ENCODE results near the gene FFAR3. TPM values are rescaled to one million over a fixed set of nuclear protein-coding genes. Genes with fewer than 3 reads are reported as not detected.

The FFAR3 gene
- total RNA-seq, 1 donor = 0.73 TPM

GRCh38 chr19:35341006-35341405 is 17.3 kb upstream of the FFAR3 start:
- peaks cover 12% of the 10 kb centered on the region for H3K4me1 ChIP-seq (ENCODE audit: insufficient read depth, low read length)
- no peaks in the 10 kb centered on the region for H3K9me3 ChIP-seq (ENCODE audit: low read depth, low read length)
- no peaks in the 10 kb centered on the region for H3K27me3 ChIP-seq (ENCODE audit: insufficient read depth, low read length)
- no peak overlapping the region for H3K4me3 ChIP-seq (ENCODE audit: low read length)

- peaks cover 19% of the 10 kb centered on the region for H3K4me1 ChIP-seq (ENCODE audit: insufficient read depth, low read length)
- no peaks in the 10 kb centered on the region for H3K27me3 ChIP-seq (ENCODE audit: insufficient read depth, low read length)
- H3K9me3 ChIP-seq (ENCODE audit: low read depth, low read length) = no peaks in the 10 kb centered on the region
- no peak overlapping the region for H3K4me3 ChIP-seq (ENCODE audit: low read length)
These were observed 16.6 kb upstream of the FFAR3 start for GRCh38 chr19:35341565-35342225.

DNA sequence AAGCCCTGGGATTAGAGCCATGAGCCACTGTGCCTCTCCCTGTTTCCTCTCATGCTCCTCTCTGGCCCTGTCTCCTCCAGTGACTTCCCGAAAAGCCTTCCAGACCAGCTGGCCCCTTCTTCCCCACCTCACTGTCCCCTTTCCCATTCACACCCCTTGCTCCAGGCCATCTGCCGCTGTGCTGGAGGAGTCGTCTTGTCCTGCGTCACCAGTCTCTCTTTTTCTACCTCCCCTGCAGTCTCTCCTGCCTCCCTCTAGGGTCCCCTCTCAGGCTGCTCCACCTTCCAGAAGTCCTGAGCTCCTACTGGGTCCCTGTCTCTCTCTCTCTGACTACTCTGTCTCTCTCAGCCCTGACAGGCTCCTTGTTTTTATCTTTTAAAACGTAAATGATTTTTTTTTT is 15.8 kb upstream of the FFAR3 start:
- peaks cover 22% of the 10 kb centered on the region for H3K4me1 ChIP-seq (ENCODE audit: insufficient read depth, low read length)
- no peaks in the 10 kb centered on the region for H3K27me3 ChIP-seq (ENCODE audit: insufficient read depth, low read length)
- no peak overlapping the region for H3K4me3 ChIP-seq (ENCODE audit: low read length)
- no peaks in the 10 kb centered on the region for H3K9me3 ChIP-seq (ENCODE audit: low read depth, low read length)

DNA sequence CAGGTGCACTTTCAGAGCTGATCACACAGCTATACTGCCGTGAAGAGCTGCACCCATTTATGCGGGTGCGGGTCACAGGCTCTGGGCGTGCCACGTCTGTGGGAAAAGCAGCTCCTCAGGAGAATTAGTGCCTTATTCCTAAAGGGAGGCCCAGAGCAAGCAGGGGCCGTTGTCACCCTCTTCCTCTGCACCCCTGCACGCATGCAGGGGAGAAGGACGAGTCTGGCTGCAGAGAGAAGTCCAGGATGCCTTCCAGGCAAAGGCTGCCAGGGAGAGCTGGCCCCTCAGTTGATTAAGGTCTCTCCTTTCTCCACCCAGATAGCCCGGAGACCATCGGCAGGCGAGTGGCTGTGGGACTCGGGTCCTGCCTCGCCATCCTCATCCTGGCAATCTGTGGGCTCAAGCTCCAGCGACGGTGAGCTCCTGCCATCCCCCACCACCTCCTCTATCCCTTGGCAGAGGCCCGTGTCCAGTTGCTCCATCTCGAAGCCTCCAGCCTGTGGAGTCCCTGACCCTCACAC is 13.7 kb upstream of the FFAR3 start:
- H3K9me3 ChIP-seq (ENCODE audit: low read depth, low read length) = no peaks in the 10 kb centered on the region

DNA sequence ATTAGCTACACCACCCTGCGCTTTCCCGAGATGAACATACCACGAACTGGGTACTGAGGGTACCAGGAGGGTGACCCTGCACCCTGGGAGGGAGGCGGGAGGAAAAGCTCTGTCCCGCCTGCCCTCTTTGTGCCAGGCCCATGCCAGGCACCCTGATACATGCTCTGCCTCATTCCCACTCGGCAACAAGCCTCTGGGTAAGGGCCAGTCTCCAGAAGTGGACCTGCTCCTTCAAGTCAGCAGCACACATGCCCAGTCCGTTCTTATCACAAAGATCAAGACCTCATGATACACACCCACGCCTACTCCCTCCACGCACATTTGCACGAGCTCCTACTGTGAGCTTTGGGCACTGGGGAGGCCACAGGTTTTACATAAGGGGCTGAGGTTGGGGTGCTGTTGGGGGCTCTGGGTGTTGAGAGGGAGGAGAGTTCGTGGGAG is 12.6 kb upstream of the FFAR3 start:
- H3K27me3 ChIP-seq (ENCODE audit: insufficient read depth, low read length) = no peaks in the 10 kb centered on the region
- H3K4me1 ChIP-seq (ENCODE audit: insufficient read depth, low read length) = peaks cover 39% of the 10 kb centered on the region
- no peaks in the 10 kb centered on the region for H3K9me3 ChIP-seq (ENCODE audit: low read depth, low read length)
- no peak overlapping the region for H3K4me3 ChIP-seq (ENCODE audit: low read length)

More for the DNA sequence above, 13.7 kb upstream of the FFAR3 start:
- H3K4me1 ChIP-seq (ENCODE audit: insufficient read depth, low read length) = peaks cover 39% of the 10 kb centered on the region
- H3K27me3 ChIP-seq (ENCODE audit: insufficient read depth, low read length) = no peaks in the 10 kb centered on the region
- no peak overlapping the region for H3K4me3 ChIP-seq (ENCODE audit: low read length)

DNA sequence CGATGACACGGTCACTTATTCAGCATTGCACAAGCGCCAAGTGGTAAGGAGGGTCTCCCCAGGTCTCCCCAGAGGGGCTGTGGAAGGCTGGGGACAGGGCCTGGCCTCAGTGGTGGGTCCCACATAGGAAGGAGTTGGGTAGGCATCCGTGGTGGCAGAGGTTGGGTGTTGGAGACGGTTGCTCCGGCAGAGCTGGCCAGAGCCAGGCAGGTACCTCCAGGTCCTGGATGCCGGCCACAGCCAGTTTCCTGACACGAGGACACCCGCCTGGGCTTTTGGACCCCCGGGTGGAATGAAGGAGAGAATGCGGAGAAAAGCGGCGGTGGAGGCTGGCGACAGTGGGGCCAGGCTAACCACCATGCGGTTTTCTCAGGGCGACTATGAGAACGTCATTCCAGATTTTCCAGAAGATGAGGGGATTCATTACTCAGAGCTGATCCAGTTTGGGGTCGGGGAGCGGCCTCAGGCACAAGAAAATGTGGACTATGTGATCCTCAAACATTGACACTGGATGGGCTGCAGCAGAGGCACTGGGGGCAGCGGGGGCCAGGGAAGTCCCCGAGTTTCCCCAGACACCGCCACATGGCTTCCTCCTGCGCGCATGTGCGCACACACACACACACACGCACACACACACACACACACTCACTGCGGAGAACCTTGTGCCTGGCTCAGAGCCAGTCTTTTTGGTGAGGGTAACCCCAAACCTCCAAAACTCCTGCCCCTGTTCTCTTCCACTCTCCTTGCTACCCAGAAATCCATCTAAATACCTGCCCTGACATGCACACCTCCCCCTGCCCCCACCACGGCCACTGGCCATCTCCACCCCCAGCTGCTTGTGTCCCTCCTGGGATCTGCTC is 11.8 kb upstream of the FFAR3 start:
- Histone ChIP-seq H3K4me3 (ENCODE audit: low read length) (no peak overlapping the region), H3K4me1 (ENCODE audit: insufficient read depth, low read length) (peaks cover 39% of the 10 kb centered on the region), H3K9me3 (ENCODE audit: low read depth, low read length) (no peaks in the 10 kb centered on the region), H3K27me3 (ENCODE audit: insufficient read depth, low read length) (no peaks in the 10 kb centered on the region)

GRCh38 chr19:35347171-35347929 is 10.9 kb upstream of the FFAR3 start, which contains the start of gene FFAR1:
Gene FFAR1 (plus strand): TSS chr19:35347902. CDS start chr19:35351552, 3,650 bp downstream.
- Histone ChIP-seq H3K4me1 (ENCODE audit: insufficient read depth, low read length) (peaks cover 39% of the 10 kb centered on the region), H3K9me3 (ENCODE audit: low read depth, low read length) (no peaks in the 10 kb centered on the region), H3K27me3 (ENCODE audit: insufficient read depth, low read length) (no peaks in the 10 kb centered on the region), H3K4me3 (ENCODE audit: low read length) (no peak within 1 kb of the TSS)

DNA sequence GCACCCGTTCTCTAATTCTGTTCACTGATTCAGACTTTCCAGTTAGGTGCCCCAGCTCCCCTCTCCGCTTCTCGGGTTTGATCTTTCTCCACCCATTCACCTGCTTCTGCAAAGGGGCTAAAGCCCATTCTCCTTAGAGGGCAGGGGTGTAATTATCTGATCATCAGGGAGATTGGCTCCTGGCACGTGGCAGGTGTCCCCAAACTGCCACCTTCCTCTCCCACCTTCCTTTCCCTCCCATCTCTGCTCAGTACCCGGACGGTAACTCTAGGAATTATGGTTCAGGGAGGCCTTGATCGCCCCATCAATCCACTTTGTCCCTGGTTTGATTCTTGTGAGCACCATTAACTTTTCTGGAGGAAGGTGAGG is 10.3 kb upstream of the FFAR3 start:
- Histone ChIP-seq H3K4me3 (ENCODE audit: low read length) (no peak overlapping the region), H3K27me3 (ENCODE audit: insufficient read depth, low read length) (no peaks in the 10 kb centered on the region), H3K9me3 (ENCODE audit: low read depth, low read length) (no peaks in the 10 kb centered on the region), H3K4me1 (ENCODE audit: insufficient read depth, low read length) (peaks cover 44% of the 10 kb centered on the region)

- no peaks in the 10 kb centered on the region for H3K9me3 ChIP-seq (ENCODE audit: low read depth, low read length)
- H3K27me3 ChIP-seq (ENCODE audit: insufficient read depth, low read length) = no peaks in the 10 kb centered on the region
- H3K4me3 ChIP-seq (ENCODE audit: low read length) = no peak overlapping the region
- H3K4me1 ChIP-seq (ENCODE audit: insufficient read depth, low read length) = peaks cover 49% of the 10 kb centered on the region
These were observed 9.2 kb upstream of the FFAR3 start for GRCh38 chr19:35348911-35349611.

GRCh38 chr19:35349614-35350521 is 8.4 kb upstream of the FFAR3 start:
- H3K9me3 ChIP-seq (ENCODE audit: low read depth, low read length) = no peaks in the 10 kb centered on the region
- no peaks in the 10 kb centered on the region for H3K27me3 ChIP-seq (ENCODE audit: insufficient read depth, low read length)
- peaks cover 49% of the 10 kb centered on the region for H3K4me1 ChIP-seq (ENCODE audit: insufficient read depth, low read length)
- no peak overlapping the region for H3K4me3 ChIP-seq (ENCODE audit: low read length)

- no peaks in the 10 kb centered on the region for H3K27me3 ChIP-seq (ENCODE audit: insufficient read depth, low read length)
- H3K4me3 ChIP-seq (ENCODE audit: low read length) = no peak overlapping the region
- H3K9me3 ChIP-seq (ENCODE audit: low read depth, low read length) = no peaks in the 10 kb centered on the region
- peaks cover 47% of the 10 kb centered on the region for H3K4me1 ChIP-seq (ENCODE audit: insufficient read depth, low read length)
These were observed 7.7 kb upstream of the FFAR3 start for GRCh38 chr19:35350591-35350990.

GRCh38 chr19:35351411-35352176 is 6.7 kb upstream of the FFAR3 start:
- Histone ChIP-seq H3K9me3 (ENCODE audit: low read depth, low read length) (no peaks in the 10 kb centered on the region), H3K4me3 (ENCODE audit: low read length) (no peak overlapping the region), H3K4me1 (ENCODE audit: insufficient read depth, low read length) (peaks cover 37% of the 10 kb centered on the region), H3K27me3 (ENCODE audit: insufficient read depth, low read length) (no peaks in the 10 kb centered on the region)

- no peaks in the 10 kb centered on the region for H3K9me3 ChIP-seq (ENCODE audit: low read depth, low read length)
- H3K4me1 ChIP-seq (ENCODE audit: insufficient read depth, low read length) = peaks cover 32% of the 10 kb centered on the region
- H3K27me3 ChIP-seq (ENCODE audit: insufficient read depth, low read length) = no peaks in the 10 kb centered on the region
- H3K4me3 ChIP-seq (ENCODE audit: low read length) = no peak overlapping the region
These were observed 6.1 kb upstream of the FFAR3 start for GRCh38 chr19:35352177-35352447.

Data from mononuclear cell (primary cell).